Fibroblast of lung (primary cell): ENCODE measurements around the gene CLEC16A.

Experiments
- EZH2 ChIP-seq: IDR thresholded peaks from 2 replicates; pipeline ENCODE4 v1.5.1; 2012; ENCODE audit warnings: low read length, control low read depth, mild to moderate bottlenecking; ENCODE audit errors: missing control alignments
- TF ChIP-seq, protein P1 (sequence below), 2 donors: IDR thresholded peaks in 1 of 2; conservative IDR thresholded peaks in 1 of 2; 1 replicate in 1 of 2; 2 replicates in 1 of 2; pipeline ENCODE4 v1.5.1; 2011 to 2012; ENCODE audit warnings: low read length in 2 of 2, control low read depth in 1 of 2, inconsistent platforms in 1 of 2, low read depth in 1 of 2, mild to moderate bottlenecking in 1 of 2

DNA sequence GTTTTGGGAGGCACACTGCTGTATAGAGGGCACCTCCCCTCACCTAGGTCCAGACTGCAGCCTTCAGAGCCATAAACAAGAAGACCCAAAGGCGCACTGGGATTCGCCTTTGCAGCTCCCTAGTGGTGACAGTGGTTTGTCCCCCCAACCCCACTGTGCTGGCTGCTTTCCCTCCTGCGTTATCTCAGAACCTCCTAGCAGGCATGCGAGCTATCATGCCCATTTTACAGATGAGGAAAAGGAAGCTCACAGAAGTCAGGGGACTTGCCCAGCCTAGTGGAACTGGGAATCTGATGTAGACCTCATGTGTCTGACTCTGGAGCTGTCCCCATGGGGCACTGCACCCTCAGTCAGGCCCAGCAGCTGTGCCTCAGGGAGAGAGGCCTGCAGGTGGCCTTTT is 115.2 kb downstream of the CLEC16A start:
- TF ChIP-seq EZH2, result no peak
- TF ChIP-seq, protein P1, sequence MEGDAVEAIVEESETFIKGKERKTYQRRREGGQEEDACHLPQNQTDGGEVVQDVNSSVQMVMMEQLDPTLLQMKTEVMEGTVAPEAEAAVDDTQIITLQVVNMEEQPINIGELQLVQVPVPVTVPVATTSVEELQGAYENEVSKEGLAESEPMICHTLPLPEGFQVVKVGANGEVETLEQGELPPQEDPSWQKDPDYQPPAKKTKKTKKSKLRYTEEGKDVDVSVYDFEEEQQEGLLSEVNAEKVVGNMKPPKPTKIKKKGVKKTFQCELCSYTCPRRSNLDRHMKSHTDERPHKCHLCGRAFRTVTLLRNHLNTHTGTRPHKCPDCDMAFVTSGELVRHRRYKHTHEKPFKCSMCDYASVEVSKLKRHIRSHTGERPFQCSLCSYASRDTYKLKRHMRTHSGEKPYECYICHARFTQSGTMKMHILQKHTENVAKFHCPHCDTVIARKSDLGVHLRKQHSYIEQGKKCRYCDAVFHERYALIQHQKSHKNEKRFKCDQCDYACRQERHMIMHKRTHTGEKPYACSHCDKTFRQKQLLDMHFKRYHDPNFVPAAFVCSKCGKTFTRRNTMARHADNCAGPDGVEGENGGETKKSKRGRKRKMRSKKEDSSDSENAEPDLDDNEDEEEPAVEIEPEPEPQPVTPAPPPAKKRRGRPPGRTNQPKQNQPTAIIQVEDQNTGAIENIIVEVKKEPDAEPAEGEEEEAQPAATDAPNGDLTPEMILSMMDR (conservative IDR thresholded peaks at IDR 0.05 in 1 of 2, IDR thresholded peaks at IDR 0.05 in 1 of 2; ENCODE audit: low read depth in 1 of 2, low read length in 2 of 2), result no peak
